ENCODE measurements around the gene TRAPPC10.
A peak's percentile ranks its signal among the peaks of the same experiment; 100 is the strongest.
"Not testable (repeated sequence)": the region's sequence is repeated elsewhere in the genome, so short reads cannot be mapped to it uniquely, and the experiment has no call there.

DNA sequence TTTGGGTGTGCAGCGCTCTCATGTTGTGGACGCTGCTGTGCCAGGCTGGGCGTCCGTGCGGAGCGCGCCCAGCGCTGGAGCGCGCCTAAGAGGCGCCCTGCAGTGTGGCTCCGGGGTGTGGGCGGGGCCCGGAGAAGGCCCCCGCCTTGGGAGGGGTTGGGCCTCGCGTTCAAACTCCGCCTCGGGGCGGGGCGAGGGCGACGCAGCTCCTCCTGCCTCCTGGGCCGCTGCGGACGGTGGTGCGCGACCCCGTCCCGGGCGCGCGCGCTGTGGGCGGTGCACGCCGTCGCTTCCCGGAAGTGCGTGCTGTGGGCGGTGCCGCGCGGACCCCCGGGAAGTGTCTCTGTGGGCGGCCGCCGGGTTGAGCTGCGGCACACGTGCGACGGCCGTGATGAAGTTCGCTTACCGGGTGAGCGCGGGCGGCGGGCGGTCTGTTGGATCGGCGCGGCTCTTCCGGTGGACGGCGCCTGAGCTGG is 95.0 kb downstream of the TRAPPC10 start, which contains the start of gene PWP2:
- TF ChIP-seq, protein P1, sequence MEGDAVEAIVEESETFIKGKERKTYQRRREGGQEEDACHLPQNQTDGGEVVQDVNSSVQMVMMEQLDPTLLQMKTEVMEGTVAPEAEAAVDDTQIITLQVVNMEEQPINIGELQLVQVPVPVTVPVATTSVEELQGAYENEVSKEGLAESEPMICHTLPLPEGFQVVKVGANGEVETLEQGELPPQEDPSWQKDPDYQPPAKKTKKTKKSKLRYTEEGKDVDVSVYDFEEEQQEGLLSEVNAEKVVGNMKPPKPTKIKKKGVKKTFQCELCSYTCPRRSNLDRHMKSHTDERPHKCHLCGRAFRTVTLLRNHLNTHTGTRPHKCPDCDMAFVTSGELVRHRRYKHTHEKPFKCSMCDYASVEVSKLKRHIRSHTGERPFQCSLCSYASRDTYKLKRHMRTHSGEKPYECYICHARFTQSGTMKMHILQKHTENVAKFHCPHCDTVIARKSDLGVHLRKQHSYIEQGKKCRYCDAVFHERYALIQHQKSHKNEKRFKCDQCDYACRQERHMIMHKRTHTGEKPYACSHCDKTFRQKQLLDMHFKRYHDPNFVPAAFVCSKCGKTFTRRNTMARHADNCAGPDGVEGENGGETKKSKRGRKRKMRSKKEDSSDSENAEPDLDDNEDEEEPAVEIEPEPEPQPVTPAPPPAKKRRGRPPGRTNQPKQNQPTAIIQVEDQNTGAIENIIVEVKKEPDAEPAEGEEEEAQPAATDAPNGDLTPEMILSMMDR (IDR thresholded peaks at IDR 0.05 in 2 of 3, conservative IDR thresholded peaks at IDR 0.05 in 1 of 3; ENCODE audit: borderline replicate concordance in 1 of 3, insufficient read depth in 1 of 3, low read depth in 2 of 3, low read length in 2 of 3) = not testable (repeated sequence)
- TF ChIP-seq POLR2AphosphoS5 (IDR thresholded peaks at IDR 0.05; ENCODE audit: low read depth, low read length) = not testable (repeated sequence)
- TF ChIP-seq, protein P2, sequence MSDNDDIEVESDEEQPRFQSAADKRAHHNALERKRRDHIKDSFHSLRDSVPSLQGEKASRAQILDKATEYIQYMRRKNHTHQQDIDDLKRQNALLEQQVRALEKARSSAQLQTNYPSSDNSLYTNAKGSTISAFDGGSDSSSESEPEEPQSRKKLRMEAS (IDR thresholded peaks at IDR 0.05) = 0 out of 2 replicates have a peak, but pooled peaks have one; percentile 33
